ENCODE results near the gene CKB.

The CKB gene

GRCh38 chr14:103549361-103550311, 27.0 kb upstream of the CKB start:
- no peak for DNase-seq

GRCh38 chr14:103548463-103549351, 26.1 kb upstream of the CKB start:
- DNase-seq: no peak

GRCh38 chr14:103547941-103548462, 25.4 kb upstream of the CKB start:
- DNase-seq: no peak

GRCh38 chr14:103547455-103547940, 24.9 kb upstream of the CKB start:
- DNase-seq: no peak

GRCh38 chr14:103546652-103547454, 24.2 kb upstream of the CKB start:
- DNase-seq: no peak

- no peak for DNase-seq
Measured at GRCh38 chr14:103545915-103546651, 23.5 kb upstream of the CKB start.

- DNase-seq: no peak
Measured at GRCh38 chr14:103545219-103545914, 22.7 kb upstream of the CKB start.

GRCh38 chr14:103544388-103545218, 22.0 kb upstream of the CKB start:
- DNase-seq: no peak

GRCh38 chr14:103543721-103544387, 21.2 kb upstream of the CKB start:
- DNase-seq: no peak

GRCh38 chr14:103543140-103543539, 20.5 kb upstream of the CKB start:
- DNase-seq: no peak

GRCh38 chr14:103542605-103543088, 20.0 kb upstream of the CKB start:
- no peak for DNase-seq

GRCh38 chr14:103541709-103542604, 19.3 kb upstream of the CKB start:
- no peak for DNase-seq

- no peak for DNase-seq
Measured at GRCh38 chr14:103540821-103541708, 18.4 kb upstream of the CKB start.

- no peak for DNase-seq
Measured at GRCh38 chr14:103539056-103539825, 16.6 kb upstream of the CKB start.

- no peak for DNase-seq
Measured at GRCh38 chr14:103538291-103539055, 15.8 kb upstream of the CKB start.
